Gastrocnemius medialis (tissue), 4 donors: ENCODE measurements around the gene ABCB6.

Source experiments
- POLR2A ChIP-seq, 2 donors: fragments of 450-650 bp; IDR thresholded peaks; one replicate each; pipeline ENCODE4 v1.6.1; 2017; ENCODE audit warnings: antibody characterized with exemption in 2 of 2, mild to moderate bottlenecking in 2 of 2, moderate library complexity in 2 of 2
- TF ChIP-seq, protein P1 (sequence below), 5 experiments: fragments of 450-650 bp in 3 of 5; fragments of 200-600 bp in 2 of 5; sonication (generic) in 2 of 5; IDR thresholded peaks in 4 of 5; conservative IDR thresholded peaks in 1 of 5; 1 replicate in 4 of 5; 2 replicates in 1 of 5; pipeline ENCODE4 v1.5.1; 2016 to 2019; ENCODE audit warnings: antibody characterized with exemption in 5 of 5, mild to moderate bottlenecking in 3 of 5, moderate library complexity in 3 of 5

DNA sequence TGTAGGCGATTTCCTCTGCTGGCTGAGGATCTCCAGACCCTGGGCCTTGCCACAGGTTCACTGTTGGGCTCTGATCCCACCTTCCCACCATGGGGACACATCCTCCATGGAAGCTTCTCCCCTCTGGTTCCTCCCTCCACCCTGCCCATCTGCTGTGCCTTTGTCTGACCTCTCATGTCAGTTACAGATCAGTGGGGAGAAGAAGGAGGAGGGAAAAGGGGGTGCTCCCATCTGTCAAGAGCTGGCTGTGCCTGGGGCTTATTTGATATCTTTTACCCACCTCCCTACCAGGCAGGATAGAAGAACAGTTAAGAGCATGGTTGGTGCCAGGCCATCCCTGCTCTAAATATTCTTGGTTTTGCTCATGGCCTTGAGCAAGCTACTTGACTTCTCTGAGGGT is 48.1 kb upstream of the ABCB6 start:
- TF ChIP-seq, protein P1, sequence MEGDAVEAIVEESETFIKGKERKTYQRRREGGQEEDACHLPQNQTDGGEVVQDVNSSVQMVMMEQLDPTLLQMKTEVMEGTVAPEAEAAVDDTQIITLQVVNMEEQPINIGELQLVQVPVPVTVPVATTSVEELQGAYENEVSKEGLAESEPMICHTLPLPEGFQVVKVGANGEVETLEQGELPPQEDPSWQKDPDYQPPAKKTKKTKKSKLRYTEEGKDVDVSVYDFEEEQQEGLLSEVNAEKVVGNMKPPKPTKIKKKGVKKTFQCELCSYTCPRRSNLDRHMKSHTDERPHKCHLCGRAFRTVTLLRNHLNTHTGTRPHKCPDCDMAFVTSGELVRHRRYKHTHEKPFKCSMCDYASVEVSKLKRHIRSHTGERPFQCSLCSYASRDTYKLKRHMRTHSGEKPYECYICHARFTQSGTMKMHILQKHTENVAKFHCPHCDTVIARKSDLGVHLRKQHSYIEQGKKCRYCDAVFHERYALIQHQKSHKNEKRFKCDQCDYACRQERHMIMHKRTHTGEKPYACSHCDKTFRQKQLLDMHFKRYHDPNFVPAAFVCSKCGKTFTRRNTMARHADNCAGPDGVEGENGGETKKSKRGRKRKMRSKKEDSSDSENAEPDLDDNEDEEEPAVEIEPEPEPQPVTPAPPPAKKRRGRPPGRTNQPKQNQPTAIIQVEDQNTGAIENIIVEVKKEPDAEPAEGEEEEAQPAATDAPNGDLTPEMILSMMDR (IDR thresholded peaks at IDR 0.05 in 4 of 5, conservative IDR thresholded peaks at IDR 0.05 in 1 of 5): no peak
- no peak for TF ChIP-seq POLR2A (IDR thresholded peaks at IDR 0.05)
